GM12892 (cell line): ENCODE measurements around the gene KCNC4.

Source experiments
- POLR2A ChIP-seq: IDR thresholded peaks from 2 replicates; pipeline ENCODE4 v1.6.1; 2011; ENCODE audit warnings: low read depth, low read length, control low read depth
- POLR2AphosphoS5 ChIP-seq: IDR thresholded peaks from 2 replicates; pipeline ENCODE4 v1.6.1; 2011; ENCODE audit warnings: low read depth, low read length, control low read depth
- TAF1 ChIP-seq: IDR thresholded peaks from 2 replicates; pipeline ENCODE4 v1.6.1; 2011; ENCODE audit warnings: low read depth, mild to moderate bottlenecking, control low read depth, low read length, borderline replicate concordance

- TF ChIP-seq POLR2AphosphoS5: no peak
- no peak for TF ChIP-seq TAF1
- TF ChIP-seq POLR2A: no peak
Observed at GRCh38 chr1:110230381-110231199, 20.5 kb downstream of the KCNC4 start.
